Measurements from ENCODE around the gene RHBG.

The RHBG gene

DNA sequence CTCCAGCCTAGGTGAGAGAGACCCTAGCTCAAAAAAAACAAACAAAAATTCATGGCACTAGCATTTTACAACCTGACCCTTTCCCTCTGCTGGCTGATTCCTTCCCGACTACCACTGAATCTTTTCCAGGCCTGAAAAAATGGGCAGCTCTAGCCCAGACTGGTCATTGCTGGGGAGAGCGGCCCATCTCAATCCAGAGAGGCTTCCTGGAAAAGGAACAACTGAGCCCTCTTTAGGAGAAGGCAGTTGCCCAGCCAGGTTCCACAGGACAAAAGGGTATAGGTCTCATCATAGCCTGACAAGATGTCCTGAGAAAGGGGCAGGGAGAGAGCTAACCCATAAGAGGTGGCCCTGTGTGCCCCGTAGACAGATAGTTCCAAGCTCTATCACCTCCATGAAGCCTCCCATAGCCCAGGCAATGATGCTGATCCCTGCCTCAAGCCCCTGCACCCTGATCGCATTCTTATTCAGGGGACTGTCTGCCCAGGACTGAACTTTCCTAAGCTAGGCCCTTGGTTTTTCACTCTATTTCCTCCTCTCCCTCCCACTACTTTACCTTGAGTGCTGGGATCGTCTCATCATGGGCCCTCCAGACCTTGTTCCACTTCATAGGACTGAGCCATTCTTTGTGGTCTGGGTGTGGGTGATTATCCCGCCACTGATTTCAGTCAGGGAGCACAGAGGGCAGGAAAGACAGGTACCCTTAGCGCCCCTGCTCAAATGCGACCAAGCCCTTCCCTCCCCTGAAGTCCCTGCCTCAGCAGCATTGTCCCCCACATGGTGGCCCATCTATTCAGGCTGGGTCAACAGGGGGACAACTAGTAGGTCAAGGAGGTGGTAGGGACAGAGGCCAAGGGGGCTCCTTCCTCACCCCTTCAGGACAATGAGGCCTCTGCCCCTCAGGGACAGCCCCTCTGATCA, 18.2 kb downstream of the RHBG start:
- DNase-seq = no peak

DNA sequence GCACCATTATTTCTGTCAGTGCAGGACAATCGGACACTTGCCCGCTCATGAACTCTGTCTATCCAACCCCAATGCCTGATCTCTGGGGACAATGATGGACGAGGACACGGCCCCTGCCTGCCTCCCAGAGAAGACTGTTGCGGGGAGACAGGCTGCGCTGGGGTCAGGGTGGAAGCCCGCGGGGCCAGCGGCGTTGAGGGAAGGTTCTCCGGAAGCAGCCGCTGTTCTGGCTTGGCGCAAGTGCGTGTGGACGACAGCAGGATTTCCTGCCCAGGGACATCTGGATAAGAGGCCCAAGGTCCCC, 18.8 kb downstream of the RHBG start:
- DNase-seq = no peak

DNA sequence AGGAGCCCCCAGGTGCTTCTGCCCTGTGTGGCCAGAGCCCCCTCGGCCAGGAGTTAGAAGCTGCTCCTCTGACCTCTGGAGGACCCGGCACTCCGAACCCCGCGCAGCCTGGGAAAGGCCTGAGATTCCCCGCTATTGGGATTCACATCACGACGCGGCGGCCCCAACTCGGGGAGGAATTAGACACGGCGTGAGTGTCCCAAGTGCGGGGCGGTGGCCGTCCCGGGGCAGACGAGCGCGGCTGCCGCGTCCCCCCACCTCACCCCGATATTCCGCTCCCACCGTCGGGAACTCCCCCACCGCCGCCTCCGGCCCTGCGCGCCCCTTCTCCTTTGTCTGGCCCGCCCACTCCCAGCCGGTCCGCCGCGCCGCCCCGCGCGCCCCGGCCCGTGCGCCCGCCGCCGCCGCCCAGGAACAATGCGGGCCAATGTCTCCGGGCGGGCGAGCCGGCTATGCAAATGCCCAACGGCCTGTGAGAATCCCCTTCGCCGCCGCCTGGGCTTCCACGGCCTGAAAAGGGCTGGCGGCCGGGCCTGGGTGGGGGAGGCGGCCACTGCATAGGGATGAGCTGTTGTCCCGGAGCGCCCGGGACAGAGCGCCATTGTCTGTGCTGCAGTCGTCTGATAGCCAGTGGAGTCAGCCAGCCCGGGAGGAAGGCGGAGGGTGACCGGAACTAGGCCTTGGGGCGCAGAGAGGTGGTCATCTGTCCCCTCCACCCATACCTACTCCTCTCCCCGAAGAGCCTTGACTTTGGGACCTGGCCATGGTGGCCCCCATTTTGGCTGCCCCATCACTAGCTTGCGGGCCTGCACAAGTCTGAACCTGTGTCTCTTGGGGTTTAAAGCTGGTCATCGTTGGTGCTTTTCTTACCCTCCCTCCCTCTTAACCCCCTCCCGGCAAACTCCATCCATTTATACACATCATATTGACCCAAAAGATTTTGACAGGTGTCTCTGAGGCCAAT, 19.4 kb downstream of the RHBG start:
- DNase-seq = no peak

DNA sequence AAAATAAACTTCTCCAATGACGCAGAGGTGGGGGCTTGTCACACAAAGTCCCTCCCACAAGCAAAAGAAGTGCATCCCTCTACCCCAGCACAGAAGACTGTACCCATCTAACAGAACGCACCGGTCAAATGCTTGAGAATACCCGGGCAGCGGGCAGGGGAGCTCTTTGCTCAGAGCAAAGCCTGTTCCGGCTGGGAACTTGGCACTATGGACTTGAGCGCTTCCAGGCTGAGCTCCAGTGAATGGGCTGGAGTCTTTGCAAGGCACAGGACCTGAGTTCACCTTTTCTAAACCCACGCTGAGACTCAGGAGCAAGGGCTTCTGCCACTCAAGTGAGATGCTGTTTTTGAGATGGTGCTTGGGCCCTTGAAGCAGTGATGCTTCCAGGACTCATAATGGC, 20.3 kb downstream of the RHBG start:
- no peak for DNase-seq

DNA sequence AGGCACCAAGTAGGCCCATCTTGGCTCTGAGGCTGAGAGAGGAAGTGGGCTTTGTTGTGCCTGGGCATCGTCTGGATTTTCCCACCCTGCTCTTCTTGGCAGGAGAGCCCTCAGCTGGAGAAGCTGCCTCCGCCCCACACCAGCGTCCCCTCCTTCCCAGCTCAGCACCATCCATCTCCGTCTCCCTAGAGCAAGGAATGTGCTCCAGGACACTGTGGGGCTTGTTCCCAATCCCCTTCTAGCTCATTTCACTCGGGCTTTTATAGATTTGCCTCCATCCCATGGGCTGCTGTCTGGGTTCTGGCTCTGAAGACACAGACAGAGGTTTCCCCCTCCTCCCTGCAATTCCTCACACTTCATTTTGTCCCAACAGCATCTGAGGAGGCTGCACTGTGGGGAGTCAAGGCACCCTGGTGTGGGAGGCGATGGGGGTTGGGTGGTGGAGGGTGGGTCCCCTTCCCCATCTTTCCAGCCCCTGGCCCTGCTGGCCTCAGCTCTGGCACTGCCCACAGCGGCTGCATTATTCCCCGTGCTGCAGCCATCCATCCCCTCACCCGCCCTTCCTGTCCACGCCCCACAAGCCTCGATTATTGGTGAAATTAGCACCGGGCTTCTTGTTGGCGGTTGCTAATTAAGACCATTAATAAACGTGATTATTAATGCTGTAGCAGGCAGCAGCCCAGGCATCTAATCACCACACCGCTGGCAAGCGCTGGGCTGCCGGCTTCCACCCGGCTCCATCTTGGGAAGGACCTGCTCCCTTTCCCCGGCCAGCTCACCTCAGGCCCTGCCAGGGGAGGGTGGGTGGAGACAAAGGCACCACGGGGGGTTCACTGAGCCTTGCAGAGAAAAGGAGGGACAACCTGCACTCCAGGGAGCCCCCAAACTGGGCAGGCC, 21.7 kb downstream of the RHBG start:
- DNase-seq = no peak

DNA sequence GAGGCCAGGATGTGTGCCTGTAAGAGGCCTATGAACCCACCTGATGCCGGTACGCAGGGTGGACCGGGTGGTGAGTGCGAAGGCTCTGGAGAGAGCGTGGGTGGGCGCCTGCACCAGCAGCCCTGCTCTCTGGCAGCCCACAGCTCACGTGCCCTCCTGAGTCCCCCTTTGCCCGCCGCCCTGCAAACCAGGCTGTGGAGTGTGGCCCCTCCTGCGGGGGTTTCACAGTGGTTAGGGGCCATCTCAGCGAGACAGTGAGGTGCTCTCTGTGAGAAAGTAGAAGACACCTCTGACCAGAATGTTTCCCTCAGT, 22.3 kb downstream of the RHBG start:
- no peak for DNase-seq

DNA sequence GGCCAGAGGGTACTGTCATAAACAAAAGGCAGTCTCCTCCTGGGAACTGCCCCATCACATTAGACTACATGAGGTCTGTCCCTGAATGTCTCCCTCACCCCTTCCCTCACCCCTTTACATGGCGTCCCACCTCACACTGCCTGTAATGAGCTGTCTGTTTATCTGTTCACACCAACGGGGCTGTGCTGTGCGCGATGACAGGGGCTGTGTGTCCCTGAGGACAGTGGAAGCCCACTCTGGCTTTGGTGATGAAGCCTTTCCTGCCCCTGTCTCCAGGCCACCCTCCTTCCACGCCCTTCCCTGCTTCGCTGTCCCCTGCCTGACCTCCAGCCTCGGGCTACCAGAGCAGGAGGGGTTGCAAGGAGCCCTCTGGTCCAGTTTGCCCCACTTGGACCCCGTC, 22.7 kb downstream of the RHBG start:
- no peak for DNase-seq

DNA sequence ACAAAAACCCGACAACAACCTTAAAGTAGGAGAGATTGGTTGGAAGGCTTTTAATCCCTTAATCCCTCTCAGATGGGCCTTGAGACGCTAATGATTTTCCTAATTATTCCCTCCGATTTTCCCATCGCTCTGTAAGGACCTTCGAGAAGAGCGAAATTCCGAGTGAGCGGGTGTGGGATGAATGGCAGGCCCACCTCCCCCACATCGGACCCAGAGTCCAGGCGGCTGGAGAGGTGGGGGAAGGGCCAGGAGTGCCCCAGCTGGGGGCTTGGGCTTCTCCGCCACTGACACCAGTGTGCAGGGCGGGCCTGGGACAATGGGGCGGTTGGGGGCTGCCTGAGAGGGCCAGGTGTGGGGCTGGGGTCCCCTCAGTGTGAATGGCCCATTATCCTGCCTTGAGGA, 23.4 kb downstream of the RHBG start:
- DNase-seq = no peak

DNA sequence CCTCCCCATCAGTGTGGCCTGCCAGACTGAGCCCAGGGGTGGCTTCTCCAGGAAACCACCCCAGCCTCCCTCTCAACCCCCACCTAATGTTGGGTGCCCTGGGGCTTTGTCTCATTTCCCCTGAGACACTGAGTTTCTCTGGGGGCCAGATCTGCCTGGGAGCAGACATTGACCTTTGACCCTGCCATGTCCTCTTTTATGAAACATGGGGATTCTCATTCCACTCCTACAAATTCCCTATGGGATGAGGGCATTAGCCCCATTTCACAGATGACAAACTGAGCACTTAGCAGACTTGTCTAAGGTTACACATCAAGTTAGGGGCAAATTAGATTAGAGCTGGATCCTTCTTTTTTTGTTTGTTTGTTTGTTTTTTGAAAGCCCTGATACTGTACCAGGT, 24.1 kb downstream of the RHBG start:
- no peak for DNase-seq

DNA sequence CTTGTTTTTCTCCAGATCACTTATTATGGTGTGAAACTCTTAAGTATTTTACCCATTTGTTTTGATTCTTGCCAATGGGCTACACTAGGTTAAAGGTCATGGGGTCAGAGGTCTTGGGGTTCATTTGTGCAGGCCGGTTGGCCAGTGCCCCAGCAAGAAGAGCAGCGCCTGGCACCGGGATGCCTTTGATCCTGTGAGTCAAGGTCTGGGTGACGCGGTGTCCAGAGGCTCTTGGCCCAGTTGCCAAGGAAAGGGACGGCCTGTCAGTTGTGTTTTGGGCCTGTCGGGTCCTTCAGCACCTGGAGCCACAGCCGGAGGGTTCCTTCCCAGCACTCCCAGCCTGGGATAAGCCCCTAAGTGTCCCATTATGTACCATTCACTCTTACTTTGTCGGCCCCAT, 25.1 kb downstream of the RHBG start:
- DNase-seq = no peak

DNA sequence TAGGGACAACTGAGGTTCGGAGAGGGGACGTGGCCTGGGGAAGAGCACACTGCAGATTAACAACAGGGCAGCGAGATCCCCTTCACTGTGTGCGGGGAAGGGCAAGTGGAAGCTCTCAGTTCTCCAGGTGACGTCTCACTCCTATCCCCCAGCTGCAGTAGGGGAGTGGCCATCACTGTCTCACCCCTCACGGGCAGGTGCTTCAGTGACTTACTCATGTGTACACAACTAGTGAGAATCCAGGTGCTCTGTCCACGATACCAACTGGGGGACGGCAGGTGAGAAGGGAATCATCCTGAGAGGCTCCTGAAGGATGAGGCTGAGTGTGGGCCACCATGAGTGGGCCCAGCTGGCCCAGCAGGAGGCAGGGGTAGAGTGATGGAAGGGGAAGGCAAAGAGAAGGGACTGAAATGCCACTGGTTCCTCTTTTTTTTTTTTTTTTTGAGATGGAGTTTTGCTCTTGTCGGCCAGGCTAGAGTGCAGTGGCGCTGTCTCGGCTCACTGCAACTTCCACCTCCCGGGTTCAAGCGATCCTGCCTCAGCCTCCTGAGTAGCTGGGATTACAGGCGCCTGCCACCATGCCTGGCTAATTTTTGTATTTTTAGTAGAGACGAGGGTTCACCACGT, 25.9 kb downstream of the RHBG start:
- no peak for DNase-seq

DNA sequence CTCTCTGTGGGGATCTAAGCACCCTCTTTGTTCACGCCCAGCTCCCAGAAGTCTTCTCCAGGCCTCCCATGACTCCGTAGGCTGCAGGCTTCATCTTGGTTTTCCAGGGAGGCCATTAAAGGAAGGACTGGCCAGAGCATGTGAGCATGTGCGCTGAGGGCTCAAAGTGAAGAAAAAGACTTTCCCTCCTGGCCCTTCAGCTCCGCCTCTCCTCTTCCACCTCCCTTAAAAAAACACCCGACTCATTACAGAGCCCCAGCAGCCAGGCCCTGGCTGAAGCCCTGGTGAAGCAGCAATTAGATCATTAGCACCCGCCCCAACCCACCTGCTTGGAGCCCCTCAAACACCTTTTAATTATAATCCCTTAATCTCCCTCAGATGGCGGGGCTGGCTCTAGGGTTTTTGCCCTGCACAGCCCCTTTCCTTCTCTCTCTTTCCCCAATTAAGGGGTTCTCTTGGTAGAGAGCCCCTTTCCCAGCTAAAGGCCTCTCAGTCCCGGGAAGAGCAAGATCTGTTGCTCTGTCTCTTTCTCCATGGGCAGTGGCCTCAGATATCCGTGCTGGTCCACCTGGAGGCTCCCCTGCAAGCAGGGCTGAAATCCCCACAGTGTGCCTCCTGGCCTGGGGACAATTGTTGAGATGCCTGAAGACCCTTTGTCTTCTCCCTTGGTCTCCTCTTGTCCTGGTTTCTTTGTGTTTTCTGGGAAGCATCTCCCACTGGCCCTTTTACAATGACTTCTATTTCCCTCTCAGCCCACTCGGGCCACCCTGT, 30.5 kb downstream of the RHBG start:
- DNase-seq = no peak

DNA sequence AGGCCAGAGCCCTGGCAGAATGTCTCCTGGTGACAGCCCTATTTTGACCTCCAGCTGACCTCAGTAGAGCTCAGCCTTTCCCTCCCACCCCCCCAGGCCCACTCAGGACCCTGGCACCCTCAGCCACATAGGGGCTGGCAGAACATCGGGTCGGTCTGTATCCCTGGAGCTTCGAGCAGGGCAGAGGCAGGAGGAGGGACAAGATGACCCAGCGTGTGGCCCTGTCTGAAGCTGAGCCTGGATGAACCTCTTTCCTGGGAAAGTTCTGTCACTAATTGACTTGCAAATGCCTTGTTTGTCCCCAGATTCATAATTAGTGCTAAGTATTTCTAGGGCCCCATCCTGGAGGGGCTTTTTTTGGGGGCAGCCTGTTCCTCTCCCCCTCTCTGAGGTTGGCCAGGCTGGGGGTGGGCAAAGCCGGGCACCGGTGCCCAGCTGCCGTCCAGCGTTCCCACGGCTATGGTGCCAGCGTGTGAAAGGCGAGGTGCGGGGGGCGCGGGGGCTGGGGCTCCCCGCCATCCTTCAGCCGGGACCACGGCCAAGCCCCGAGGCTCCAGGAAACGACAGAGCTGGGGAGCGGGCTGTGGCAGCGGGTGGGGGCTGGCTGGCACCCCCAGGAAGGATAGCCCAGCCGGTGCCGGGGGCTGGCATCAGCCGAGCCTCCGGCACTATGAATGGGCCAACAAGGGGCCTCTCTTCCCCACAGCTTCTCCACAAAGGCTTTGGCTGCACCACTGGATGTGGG, 31.4 kb downstream of the RHBG start:
- no peak for DNase-seq

DNA sequence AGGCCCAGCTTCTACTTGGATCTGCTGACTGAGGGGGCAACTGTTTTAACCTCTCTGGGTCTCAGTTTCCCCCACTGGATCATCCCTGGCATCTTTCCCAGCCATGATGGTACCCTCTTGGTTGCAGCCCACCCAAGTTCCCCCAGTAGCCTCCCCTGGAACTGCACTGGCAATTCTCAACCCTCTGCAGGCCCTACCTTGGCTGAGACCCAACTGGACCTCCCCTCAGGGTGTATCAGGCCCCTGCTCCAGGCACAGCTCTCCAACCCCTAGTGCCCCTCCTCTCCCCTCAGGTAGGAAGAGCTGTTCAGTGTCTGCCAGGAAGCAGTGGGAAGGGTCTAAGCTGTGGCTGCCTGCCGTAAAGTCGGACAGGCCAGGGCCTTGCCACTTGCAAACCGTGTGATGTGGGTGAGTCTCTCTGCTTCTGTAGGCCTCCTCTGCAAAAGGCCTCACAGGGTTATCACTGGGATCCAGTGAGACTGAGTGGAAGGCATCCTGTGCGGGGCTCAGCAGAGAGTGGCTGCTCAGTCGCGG, 32.1 kb downstream of the RHBG start:
- no peak for DNase-seq

DNA sequence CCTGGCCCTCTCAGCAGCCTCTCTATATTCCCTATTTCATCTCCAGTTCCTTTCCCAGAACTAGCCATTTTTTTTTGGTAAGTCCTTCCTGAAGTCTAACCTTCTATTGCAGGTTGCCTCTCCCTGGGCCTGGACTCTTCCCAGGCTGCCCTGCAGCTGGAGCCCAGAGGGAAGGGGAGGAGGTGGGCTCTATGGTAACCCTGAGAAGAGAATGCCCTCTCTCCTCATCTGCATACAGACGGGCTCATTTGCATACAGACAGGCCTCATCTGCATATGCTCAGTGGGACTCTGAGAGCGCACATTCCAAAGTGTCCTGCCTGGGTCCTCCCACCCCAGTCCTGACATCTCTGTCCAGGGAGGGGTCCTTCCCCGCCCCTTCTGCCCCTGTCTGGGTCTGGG, 32.7 kb downstream of the RHBG start:
- no peak for DNase-seq

DNA sequence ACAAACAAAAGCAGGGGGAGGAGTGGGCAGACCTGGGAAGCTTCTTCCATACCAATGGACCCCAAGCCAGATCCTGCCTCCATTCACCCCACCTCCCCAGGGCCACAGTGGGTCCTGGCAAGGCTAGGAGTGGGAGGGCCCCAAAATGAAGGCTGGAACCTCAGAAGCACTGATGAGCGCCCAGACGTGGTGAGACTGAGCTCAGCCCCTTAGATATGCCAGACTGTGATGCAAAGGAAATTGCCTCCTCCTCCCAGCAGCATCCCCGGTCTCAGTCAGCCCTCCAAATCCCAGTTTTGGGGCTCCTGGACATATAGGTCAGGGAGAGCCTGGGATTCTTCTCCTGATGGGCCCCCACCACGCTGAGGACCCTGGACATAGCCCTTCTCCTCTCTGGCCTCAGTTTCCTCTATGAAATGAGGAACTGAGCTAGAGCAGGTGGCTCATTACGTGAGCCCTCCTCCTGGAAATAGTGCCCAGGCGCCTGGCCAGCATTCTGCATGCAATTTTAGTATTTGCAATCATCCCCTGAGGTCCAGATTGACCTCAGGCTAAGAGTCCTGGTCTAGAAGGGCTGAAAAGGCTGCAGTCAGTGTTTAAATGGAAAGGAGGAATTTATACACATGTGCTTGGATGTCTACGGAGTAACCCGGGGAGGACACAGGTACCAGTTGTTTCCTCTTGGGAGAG, 33.5 kb downstream of the RHBG start:
- no peak for DNase-seq

DNA sequence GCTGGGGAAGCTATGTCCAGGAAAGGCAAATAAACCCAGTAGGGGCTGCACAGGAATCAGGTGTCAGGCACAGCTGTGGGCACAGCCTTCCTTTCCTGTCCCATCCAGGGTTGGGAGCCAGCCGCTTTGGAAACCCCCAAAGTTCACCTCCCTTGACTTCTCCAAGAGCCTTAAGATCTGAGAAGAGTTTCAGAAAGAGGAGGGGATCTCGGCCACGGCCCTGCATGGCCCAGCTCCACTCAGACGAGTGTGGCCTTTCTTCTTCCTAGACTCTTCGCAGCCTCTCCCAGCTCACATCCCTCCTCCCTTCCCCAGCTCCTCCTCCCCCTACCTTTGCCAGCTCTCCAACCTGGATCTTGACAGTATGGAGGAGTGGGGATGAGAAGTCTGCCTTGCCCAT, 36.7 kb downstream of the RHBG start:
- DNase-seq = no peak

DNA sequence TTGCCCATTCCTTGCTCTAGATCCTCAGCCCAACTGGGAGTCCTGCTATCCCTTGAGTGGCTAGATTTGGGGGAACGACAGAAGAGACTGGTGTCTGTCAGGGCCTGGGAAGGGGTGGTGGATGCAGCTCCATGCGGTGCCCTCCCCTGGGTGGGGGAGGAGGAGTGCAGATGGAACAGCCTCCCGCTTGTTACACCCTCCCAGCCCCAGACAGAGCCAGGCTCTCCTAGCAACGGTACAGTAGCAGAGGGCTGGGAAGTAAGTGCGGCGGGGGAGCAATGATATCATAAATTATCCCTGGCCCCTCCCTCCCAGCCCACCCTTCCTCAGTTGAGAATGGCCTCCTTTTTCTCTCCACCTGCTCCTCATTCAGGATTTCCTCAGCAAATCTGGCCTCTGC, 37.2 kb downstream of the RHBG start:
- no peak for DNase-seq

DNA sequence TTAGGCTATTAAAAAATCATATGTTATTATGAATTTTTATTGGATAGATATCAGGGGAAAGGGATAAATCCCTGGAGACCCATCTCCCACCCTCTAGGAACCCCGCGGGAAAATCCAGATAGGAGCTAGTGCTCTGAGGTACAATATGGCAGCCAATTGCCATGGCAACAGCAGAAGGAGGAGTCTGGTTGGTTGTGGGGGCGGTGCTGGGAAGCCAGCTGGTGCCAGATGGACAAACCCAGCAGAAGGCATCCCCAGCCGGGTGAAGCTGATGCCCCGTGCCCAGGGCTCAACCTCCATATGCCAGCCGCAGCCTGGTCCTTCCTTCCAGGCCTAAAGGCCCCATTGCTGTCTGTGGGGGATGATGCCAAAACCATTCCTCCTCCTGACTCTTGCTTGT, 38.3 kb downstream of the RHBG start:
- no peak for DNase-seq

DNA sequence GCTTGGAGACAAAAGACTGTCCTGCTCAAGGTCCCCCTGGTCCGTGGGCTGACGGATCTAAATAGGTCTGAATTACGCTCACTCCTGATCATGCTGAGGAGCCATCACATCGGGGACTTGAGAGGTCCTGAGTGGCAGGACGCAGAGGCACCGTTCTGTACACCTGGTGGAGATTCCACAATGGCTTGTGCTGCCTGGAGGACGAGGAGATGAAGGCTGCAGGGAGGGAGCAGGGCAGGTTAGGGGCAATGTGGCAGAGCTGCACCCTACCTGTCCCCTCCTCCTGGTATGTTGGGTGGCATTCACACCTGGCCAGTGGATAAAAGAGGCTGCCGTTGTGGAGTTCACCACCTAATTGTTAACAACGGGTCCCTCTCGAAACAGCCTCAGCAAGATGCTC, 38.7 kb downstream of the RHBG start:
- no peak for DNase-seq

All from activated CD4-positive, alpha-beta T cell treated with anti-CD3 and anti-CD28 coated beads, Interleukin-2, amount 50 U/mL, for 1 hour (primary cell).